Measurements from ENCODE around the gene GLA.

The GLA gene

GRCh38 chrX:101399825-101400224, 7.9 kb downstream of the GLA start:
- DNase-seq (ENCODE audit: low read depth, low spot score), result no peak
- H3K27ac ChIP-seq, result no peak overlapping the region

GRCh38 chrX:101398694-101399093, 9.0 kb downstream of the GLA start:
- H3K27ac ChIP-seq, result no peak overlapping the region
- DNase-seq (ENCODE audit: low read depth, low spot score), result no peak

- DNase-seq (ENCODE audit: low read depth, low spot score), result no peak
- peak overlapping the region; percentile 17 for H3K27ac ChIP-seq
These were observed 9.9 kb downstream of the GLA start for GRCh38 chrX:101397779-101398178.

- no peak overlapping the region for H3K27ac ChIP-seq
- DNase-seq (ENCODE audit: low read depth, low spot score), result no peak
These were observed 11.9 kb downstream of the GLA start for GRCh38 chrX:101395789-101396188.

GRCh38 chrX:101394372-101394771, 13.4 kb downstream of the GLA start:
- peak overlapping the region; percentile 77 for H3K27ac ChIP-seq
- no peak for DNase-seq (ENCODE audit: low read depth, low spot score)

- H3K27ac ChIP-seq, result peak overlapping the region; percentile 77
- DNase-seq (ENCODE audit: low read depth, low spot score), result no peak
These were observed 14.0 kb downstream of the GLA start for GRCh38 chrX:101393530-101394305.

GRCh38 chrX:101391831-101392230, 15.9 kb downstream of the GLA start:
- peak overlapping the region; percentile 77 for H3K27ac ChIP-seq
- DNase-seq (ENCODE audit: low read depth, low spot score), result no peak

- H3K27ac ChIP-seq, result peak within 1 kb of the TSS; percentile 77
- DNase-seq (ENCODE audit: low read depth, low spot score), result peak; percentile 46
These were observed 16.8 kb downstream of the GLA start, which contains the start of gene RPL36A for GRCh38 chrX:101390664-101391525. TSS of gene RPL36A (plus strand) at chrX:101391011. CDS start at chrX:101391044, 33 bp downstream.

- no peak for DNase-seq (ENCODE audit: low read depth, low spot score)
These were observed 19.1 kb downstream of the GLA start for GRCh38 chrX:101388604-101389003.

GRCh38 chrX:101386542-101386885, 21.2 kb downstream of the GLA start:
- DNase-seq (ENCODE audit: low read depth, low spot score), result no peak
- H3K27ac ChIP-seq, result no peak overlapping the region

More at GRCh38 chrX:101388604-101389003, 19.1 kb downstream of the GLA start:
- no peak overlapping the region for H3K27ac ChIP-seq

GRCh38 chrX:101385795-101386541, 21.8 kb downstream of the GLA start, which contains the start of gene BTK:
TSS of gene BTK (minus strand) at chrX:101386191. CDS start at chrX:101375284, 10,907 bp downstream.
- no peak for DNase-seq (ENCODE audit: low read depth, low spot score)
- no peak within 1 kb of the TSS for H3K27ac ChIP-seq

- DNase-seq (ENCODE audit: low read depth, low spot score), result no peak
- H3K27ac ChIP-seq, result no peak overlapping the region
These were observed 22.6 kb downstream of the GLA start for GRCh38 chrX:101385026-101385684.

GRCh38 chrX:101383679-101384205, 24.0 kb downstream of the GLA start:
- no peak for DNase-seq (ENCODE audit: low read depth, low spot score)
- no peak overlapping the region for H3K27ac ChIP-seq

- DNase-seq (ENCODE audit: low read depth, low spot score), result no peak
- H3K27ac ChIP-seq, result no peak overlapping the region
These were observed 30.2 kb downstream of the GLA start for GRCh38 chrX:101377547-101377946.

- no peak for DNase-seq (ENCODE audit: low read depth, low spot score)
- no peak overlapping the region for H3K27ac ChIP-seq
These were observed 36.7 kb downstream of the GLA start for GRCh38 chrX:101370888-101371504.

- no peak overlapping the region for H3K27ac ChIP-seq
- no peak for DNase-seq (ENCODE audit: low read depth, low spot score)
These were observed 38.0 kb downstream of the GLA start for GRCh38 chrX:101369687-101370086.

GRCh38 chrX:101368800-101369199, 38.9 kb downstream of the GLA start:
- no peak for DNase-seq (ENCODE audit: low read depth, low spot score)
- H3K27ac ChIP-seq, result no peak overlapping the region

- no peak overlapping the region for H3K27ac ChIP-seq
- DNase-seq (ENCODE audit: low read depth, low spot score), result no peak
These were observed 42.4 kb downstream of the GLA start for GRCh38 chrX:101365301-101365795.

- DNase-seq (ENCODE audit: low read depth, low spot score), result no peak
- H3K27ac ChIP-seq, result no peak overlapping the region
These were observed 45.0 kb downstream of the GLA start for GRCh38 chrX:101362757-101363156.
